ENCODE data around the gene DRG1. TPM values are rescaled to one million over a fixed set of nuclear protein-coding genes. Genes with fewer than 3 reads are reported as not detected.

Gene DRG1
- total RNA-seq, 2 experiments from 2014 or later, result 84.0 to 91.4 TPM

GRCh38 chr22:31445642-31446041 lies 46.2 kb downstream of the DRG1 start:
- DNase-seq (no peak), ATAC-seq (no peak)
- Mint-ChIP-seq H3K27ac (no peak overlapping the region), H3K36me3 (ENCODE audit: low read depth) (peaks cover 47% of the 10 kb centered on the region), H3K27me3 (ENCODE audit: low read depth) (no peaks in the 10 kb centered on the region), H3K4me3 (no peak overlapping the region), H3K9me3 (ENCODE audit: insufficient read depth) (no peaks in the 10 kb centered on the region), H3K4me1 (ENCODE audit: low read depth) (no peaks in the 10 kb centered on the region)
- POLR2A ChIA-PET, result no interaction called here
- CTCF ChIA-PET, result interaction anchor here (1.0 to 1.2 kb wide), 2 partner anchors 10 to 189 kb away, joined by 3 read pairs; no protein-coding TSS in a partner anchor

- ChIA-PET POLR2A (no interaction called here), CTCF (interaction anchor here (1.0 to 1.7 kb wide), 2 partner anchors 14 to 188 kb away, joined by 3 read pairs; no protein-coding TSS in a partner anchor)
- Mint-ChIP-seq H3K9me3 (ENCODE audit: insufficient read depth) (no peaks in the 10 kb centered on the region), H3K27ac (peak overlapping the region; percentile 14), H3K4me3 (no peak overlapping the region), H3K4me1 (ENCODE audit: low read depth) (no peaks in the 10 kb centered on the region), H3K27me3 (ENCODE audit: low read depth) (no peaks in the 10 kb centered on the region), H3K36me3 (ENCODE audit: low read depth) (peaks cover 46% of the 10 kb centered on the region)
- DNase-seq, result no peak
- no peak for ATAC-seq
Measured at GRCh38 chr22:31446208-31446607, 46.8 kb downstream of the DRG1 start.

- Mint-ChIP-seq H3K9me3 (ENCODE audit: insufficient read depth) (no peaks in the 10 kb centered on the region), H3K36me3 (ENCODE audit: low read depth) (peaks cover 47% of the 10 kb centered on the region), H3K4me1 (ENCODE audit: low read depth) (no peaks in the 10 kb centered on the region), H3K4me3 (no peak overlapping the region), H3K27me3 (ENCODE audit: low read depth) (no peaks in the 10 kb centered on the region), H3K27ac (no peak overlapping the region)
- POLR2A ChIA-PET, result no interaction called here
- DNase-seq, result no peak
- ATAC-seq, result no peak
- CTCF ChIA-PET, result interaction anchor here (0.6 to 1.7 kb wide), 3 partner anchors 13 to 186 kb away, joined by 3 read pairs; no protein-coding TSS in a partner anchor
Measured at GRCh38 chr22:31446767-31447166, 47.4 kb downstream of the DRG1 start.

GRCh38 chr22:31447337-31447736 lies 47.9 kb downstream of the DRG1 start:
- Mint-ChIP-seq H3K9me3 (ENCODE audit: insufficient read depth) (no peaks in the 10 kb centered on the region), H3K27ac (no peak overlapping the region), H3K27me3 (ENCODE audit: low read depth) (no peaks in the 10 kb centered on the region), H3K4me3 (no peak overlapping the region), H3K4me1 (ENCODE audit: low read depth) (peaks cover 2% of the 10 kb centered on the region), H3K36me3 (ENCODE audit: low read depth) (peaks cover 44% of the 10 kb centered on the region)
- ATAC-seq (no peak), DNase-seq (no peak)
- POLR2A ChIA-PET, result interaction anchor here (0.7 kb wide), 1 partner anchor 359 kb away, joined by 3 read pairs; no protein-coding TSS in a partner anchor
- CTCF ChIA-PET, result interaction anchor here (0.7 to 1.7 kb wide), 4 partner anchors 8 to 218 kb away, joined by 3 read pairs; no protein-coding TSS in a partner anchor

GRCh38 chr22:31448382-31448781 lies 49.0 kb downstream of the DRG1 start:
- ATAC-seq, result no peak
- Mint-ChIP-seq H3K27me3 (ENCODE audit: low read depth) (no peaks in the 10 kb centered on the region), H3K4me1 (ENCODE audit: low read depth) (peaks cover 3% of the 10 kb centered on the region), H3K4me3 (no peak overlapping the region), H3K27ac (peak overlapping the region; percentile 40), H3K36me3 (ENCODE audit: low read depth) (peaks cover 41% of the 10 kb centered on the region), H3K9me3 (ENCODE audit: insufficient read depth) (no peaks in the 10 kb centered on the region)
- ChIA-PET POLR2A (interaction anchor here (0.7 kb wide), 1 partner anchor 360 kb away, joined by 3 read pairs; no protein-coding TSS in a partner anchor), CTCF (interaction anchor here (0.7 to 1.4 kb wide), 3 partner anchors 10 to 184 kb away, joined by 3 read pairs; no protein-coding TSS in a partner anchor)
- DNase-seq, result no peak

- Mint-ChIP-seq H3K27me3 (ENCODE audit: low read depth) (no peaks in the 10 kb centered on the region), H3K9me3 (ENCODE audit: insufficient read depth) (no peaks in the 10 kb centered on the region), H3K4me1 (ENCODE audit: low read depth) (peaks cover 3% of the 10 kb centered on the region), H3K36me3 (ENCODE audit: low read depth) (peaks cover 42% of the 10 kb centered on the region), H3K27ac (no peak overlapping the region), H3K4me3 (no peak overlapping the region)
- ATAC-seq (no peak), DNase-seq (no peak)
- POLR2A ChIA-PET, result interaction anchor here (0.6 kb wide), 1 partner anchor 18 kb away, joined by 3 read pairs; no protein-coding TSS in a partner anchor
- CTCF ChIA-PET, result interaction anchor here (1.4 kb wide), 1 partner anchor 44 kb away, joined by 3 read pairs; no protein-coding TSS in a partner anchor
Measured at GRCh38 chr22:31449506-31449905, 50.1 kb downstream of the DRG1 start.

GRCh38 chr22:31451709-31452571 lies 52.5 kb downstream of the DRG1 start:
- peaks cover 3% of the 10 kb centered on the region for H3K4me1 Mint-ChIP-seq (ENCODE audit: low read depth)
- H3K27me3 Mint-ChIP-seq (ENCODE audit: low read depth), result no peaks in the 10 kb centered on the region
- no peaks in the 10 kb centered on the region for H3K9me3 Mint-ChIP-seq (ENCODE audit: insufficient read depth)
- ChIA-PET CTCF (interaction anchor here (0.6 to 2.0 kb wide), 22 partner anchors 9 to 210 kb away, joined by 3 to 18 read pairs (median 5); partner anchors contain the start of gene PISD), POLR2A (interaction anchor here (0.9 kb wide), 1 partner anchor 178 kb away, joined by 3 read pairs; no protein-coding TSS in a partner anchor)
- no peak overlapping the region for H3K27ac Mint-ChIP-seq
- ATAC-seq, result peak; percentile 76
- DNase-seq, result peak; percentile 29
- peaks cover 40% of the 10 kb centered on the region for H3K36me3 Mint-ChIP-seq (ENCODE audit: low read depth)
- no peak overlapping the region for H3K4me3 Mint-ChIP-seq

- no peak for ATAC-seq
- peaks cover 50% of the 10 kb centered on the region for H3K36me3 Mint-ChIP-seq (ENCODE audit: low read depth)
- no peak overlapping the region for H3K4me3 Mint-ChIP-seq
- no peak overlapping the region for H3K27ac Mint-ChIP-seq
- ChIA-PET POLR2A (no interaction called here), CTCF (no interaction called here)
- no peaks in the 10 kb centered on the region for H3K27me3 Mint-ChIP-seq (ENCODE audit: low read depth)
- H3K4me1 Mint-ChIP-seq (ENCODE audit: low read depth), result no peaks in the 10 kb centered on the region
- no peaks in the 10 kb centered on the region for H3K9me3 Mint-ChIP-seq (ENCODE audit: insufficient read depth)
- no peak for DNase-seq
Measured at GRCh38 chr22:31461699-31462098, 62.3 kb downstream of the DRG1 start.

GRCh38 chr22:31465307-31465706 lies 65.9 kb downstream of the DRG1 start:
- Mint-ChIP-seq H3K27me3 (ENCODE audit: low read depth) (no peaks in the 10 kb centered on the region), H3K4me3 (no peak overlapping the region), H3K36me3 (ENCODE audit: low read depth) (peaks cover 49% of the 10 kb centered on the region), H3K9me3 (ENCODE audit: insufficient read depth) (no peaks in the 10 kb centered on the region), H3K27ac (no peak overlapping the region), H3K4me1 (ENCODE audit: low read depth) (no peaks in the 10 kb centered on the region)
- CTCF ChIA-PET, result no interaction called here
- POLR2A ChIA-PET, result no interaction called here
- no peak for ATAC-seq
- no peak for DNase-seq

GRCh38 chr22:31474743-31475142 lies 75.3 kb downstream of the DRG1 start:
- Mint-ChIP-seq H3K27ac (no peak overlapping the region), H3K27me3 (ENCODE audit: low read depth) (no peaks in the 10 kb centered on the region), H3K4me1 (ENCODE audit: low read depth) (peaks cover 12% of the 10 kb centered on the region), H3K36me3 (ENCODE audit: low read depth) (peaks cover 38% of the 10 kb centered on the region), H3K9me3 (ENCODE audit: insufficient read depth) (no peaks in the 10 kb centered on the region), H3K4me3 (no peak overlapping the region)
- no peak for DNase-seq
- no peak for ATAC-seq
- POLR2A ChIA-PET, result no interaction called here
- CTCF ChIA-PET, result no interaction called here

- Mint-ChIP-seq H3K9me3 (ENCODE audit: insufficient read depth) (no peaks in the 10 kb centered on the region), H3K4me1 (ENCODE audit: low read depth) (peaks cover 12% of the 10 kb centered on the region), H3K27me3 (ENCODE audit: low read depth) (no peaks in the 10 kb centered on the region), H3K36me3 (ENCODE audit: low read depth) (peaks cover 41% of the 10 kb centered on the region), H3K27ac (no peak overlapping the region), H3K4me3 (no peak overlapping the region)
- CTCF ChIA-PET, result no interaction called here
- DNase-seq (no peak), ATAC-seq (no peak)
- POLR2A ChIA-PET, result no interaction called here
Measured at GRCh38 chr22:31475800-31476199, 76.4 kb downstream of the DRG1 start.

- Mint-ChIP-seq H3K27me3 (ENCODE audit: low read depth) (no peaks in the 10 kb centered on the region), H3K4me3 (no peak overlapping the region), H3K9me3 (ENCODE audit: insufficient read depth) (no peaks in the 10 kb centered on the region), H3K36me3 (ENCODE audit: low read depth) (peaks cover 42% of the 10 kb centered on the region), H3K4me1 (ENCODE audit: low read depth) (peaks cover 12% of the 10 kb centered on the region), H3K27ac (no peak overlapping the region)
- ATAC-seq, result no peak
- CTCF ChIA-PET, result interaction anchor here (1.1 kb wide), 1 partner anchor 10 kb away, joined by 3 read pairs; no protein-coding TSS in a partner anchor
- no peak for DNase-seq
- POLR2A ChIA-PET, result interaction anchor here (2.1 kb wide), 1 partner anchor 11 kb away, joined by 7 read pairs; no protein-coding TSS in a partner anchor
Measured at GRCh38 chr22:31477329-31477728, 77.9 kb downstream of the DRG1 start.

Measured in activated CD8-positive, alpha-beta T cell treated with anti-CD3 and anti-CD28 coated beads, Interleukin-2, amount 10 ng/mL, durations not matched to agents 7 days and 5 days (primary cell).